Measurements from ENCODE around the gene SPEM3. TPM values are rescaled to one million over a fixed set of nuclear protein-coding genes. Genes with fewer than 3 reads are reported as not detected.

Gene SPEM3
- total and polyA plus RNA-seq, 2 of the 13 experiments (the other 11 are each of a cell fraction or from before 2014, with no cell fraction given), result not detected

DNA sequence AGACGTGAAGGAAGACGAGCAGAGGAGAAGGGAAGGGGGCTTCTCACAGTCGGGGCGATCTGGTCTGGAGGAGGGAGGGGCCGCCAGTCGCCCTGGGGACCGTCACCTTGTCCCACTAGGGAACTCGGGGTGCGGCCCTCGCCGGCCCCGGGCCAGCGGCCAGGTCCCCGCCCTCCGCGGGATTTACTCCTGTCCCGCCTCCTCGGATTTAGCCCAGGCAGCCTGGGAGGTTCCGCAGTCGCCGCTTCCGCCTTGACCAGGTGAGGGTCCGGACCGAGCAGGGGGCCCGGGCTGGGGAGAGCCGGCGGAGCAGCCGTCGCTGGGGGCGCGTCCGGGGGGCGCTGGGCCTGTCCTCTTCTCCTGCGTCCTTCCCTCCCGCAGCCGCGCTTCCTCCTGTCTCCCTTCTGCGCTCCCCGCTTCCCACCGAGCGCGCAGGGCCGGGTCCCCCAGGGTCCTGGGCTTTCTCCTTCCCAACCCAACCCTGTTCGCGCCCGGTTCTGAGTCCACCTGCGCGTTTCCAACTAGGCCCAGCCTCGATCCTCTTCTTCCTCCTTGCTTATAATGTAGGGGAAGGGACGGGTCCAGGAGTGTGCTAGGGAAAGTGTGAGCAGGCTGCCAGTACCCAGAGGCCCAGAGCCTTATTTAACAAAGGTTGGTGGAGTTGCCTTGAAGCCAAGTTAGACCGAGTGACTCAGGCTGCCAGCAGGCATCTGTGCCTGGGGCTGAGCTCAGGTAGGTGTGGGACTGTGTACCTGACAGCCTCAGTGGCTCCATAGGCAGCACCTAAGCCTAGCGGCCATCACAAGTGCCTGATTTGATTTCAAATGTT, 47.6 kb upstream of the SPEM3 start, which contains the start of gene TNK1 (continued):
- no peak for TF ChIP-seq CCDC6 (CRISPR knock-in tag; IDR thresholded peaks at IDR 0.05)
- TF ChIP-seq HES4 (CRISPR knock-in tag; IDR thresholded peaks at IDR 0.05; ENCODE audit: borderline replicate concordance), result 0 out of 2 replicates have a peak, but pooled peaks have one; percentile 41
- TF ChIP-seq POLR2AphosphoS5 (IDR thresholded peaks at IDR 0.05; ENCODE audit: low read depth, low read length), result peak; percentile 72
- peak; percentile 56; the same call in 1 of the 2 replicates for TF ChIP-seq KDM2A (CRISPR knock-in tag; IDR thresholded peaks at IDR 0.05; ENCODE audit: borderline replicate concordance, low read depth)
- TF ChIP-seq NFYB (CRISPR knock-in tag; IDR thresholded peaks at IDR 0.05), result no peak
- TF ChIP-seq ZNF724P (CRISPR knock-in tag; IDR thresholded peaks at IDR 0.05; ENCODE audit: borderline replicate concordance), result peak; percentile 62; the same call in 1 of the 2 replicates
- 0 out of 2 replicates have a peak, but pooled peaks have one; percentile 27 for TF ChIP-seq NR2C2 (CRISPR knock-in tag; IDR thresholded peaks at IDR 0.05; ENCODE audit: borderline replicate concordance)
- peak; percentile 63; the same call in 1 of the 2 replicates for TF ChIP-seq HOXA5 (CRISPR knock-in tag; IDR thresholded peaks at IDR 0.05)
- no peak for TF ChIP-seq NFIC (IDR thresholded peaks at IDR 0.05; ENCODE audit: low read length)
- TF ChIP-seq FOXK2 (IDR thresholded peaks at IDR 0.05), result no peak
- peak; percentile 39; the same call in 1 of the 2 replicates for TF ChIP-seq ZNF547 (CRISPR knock-in tag; IDR thresholded peaks at IDR 0.05)
- TF ChIP-seq ZMYM4 (CRISPR knock-in tag; IDR thresholded peaks at IDR 0.05), result peak; percentile 73; the same call in 1 of the 2 replicates
- peak; percentile 63; the same call in 1 of the 2 replicates for TF ChIP-seq SP5 (CRISPR knock-in tag; IDR thresholded peaks at IDR 0.05; ENCODE audit: borderline replicate concordance, low read depth)
- peak; percentile 21; the same call in 1 of the 2 replicates for TF ChIP-seq RXRB (CRISPR knock-in tag; IDR thresholded peaks at IDR 0.05; ENCODE audit: borderline replicate concordance)
- TF ChIP-seq RBFOX2 (IDR thresholded peaks at IDR 0.05; ENCODE audit: low read depth, low read length), result peak; percentile 74
- TF ChIP-seq, protein P1, sequence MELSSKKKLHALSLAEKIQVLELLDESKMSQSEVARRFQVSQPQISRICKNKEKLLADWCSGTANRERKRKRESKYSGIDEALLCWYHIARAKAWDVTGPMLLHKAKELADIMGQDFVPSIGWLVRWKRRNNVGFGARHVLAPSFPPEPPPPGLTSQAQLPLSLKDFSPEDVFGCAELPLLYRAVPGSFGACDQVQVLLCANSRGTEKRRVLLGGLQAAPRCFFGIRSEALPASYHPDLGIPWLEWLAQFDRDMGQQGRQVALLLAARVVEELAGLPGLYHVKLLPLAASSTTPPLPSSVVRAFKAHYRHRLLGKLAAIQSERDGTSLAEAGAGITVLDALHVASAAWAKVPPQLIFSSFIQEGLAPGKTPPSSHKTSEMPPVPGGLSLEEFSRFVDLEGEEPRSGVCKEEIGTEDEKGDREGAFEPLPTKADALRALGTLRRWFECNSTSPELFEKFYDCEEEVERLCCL (CRISPR knock-in tag; IDR thresholded peaks at IDR 0.05; ENCODE audit: borderline replicate concordance), result 0 out of 2 replicates have a peak, but pooled peaks have one; percentile 0
- TF ChIP-seq, protein P2, sequence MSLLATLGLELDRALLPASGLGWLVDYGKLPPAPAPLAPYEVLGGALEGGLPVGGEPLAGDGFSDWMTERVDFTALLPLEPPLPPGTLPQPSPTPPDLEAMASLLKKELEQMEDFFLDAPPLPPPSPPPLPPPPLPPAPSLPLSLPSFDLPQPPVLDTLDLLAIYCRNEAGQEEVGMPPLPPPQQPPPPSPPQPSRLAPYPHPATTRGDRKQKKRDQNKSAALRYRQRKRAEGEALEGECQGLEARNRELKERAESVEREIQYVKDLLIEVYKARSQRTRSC (CRISPR knock-in tag; IDR thresholded peaks at IDR 0.05; ENCODE audit: low read depth), result no peak
- TF ChIP-seq IRF2 (CRISPR knock-in tag; IDR thresholded peaks at IDR 0.05), result 0 out of 2 replicates have a peak, but pooled peaks have one; percentile 9
- TF ChIP-seq YEATS4 (CRISPR knock-in tag; IDR thresholded peaks at IDR 0.05; ENCODE audit: borderline replicate concordance), result 0 out of 2 replicates have a peak, but pooled peaks have one; percentile 27
- TF ChIP-seq, protein P3, sequence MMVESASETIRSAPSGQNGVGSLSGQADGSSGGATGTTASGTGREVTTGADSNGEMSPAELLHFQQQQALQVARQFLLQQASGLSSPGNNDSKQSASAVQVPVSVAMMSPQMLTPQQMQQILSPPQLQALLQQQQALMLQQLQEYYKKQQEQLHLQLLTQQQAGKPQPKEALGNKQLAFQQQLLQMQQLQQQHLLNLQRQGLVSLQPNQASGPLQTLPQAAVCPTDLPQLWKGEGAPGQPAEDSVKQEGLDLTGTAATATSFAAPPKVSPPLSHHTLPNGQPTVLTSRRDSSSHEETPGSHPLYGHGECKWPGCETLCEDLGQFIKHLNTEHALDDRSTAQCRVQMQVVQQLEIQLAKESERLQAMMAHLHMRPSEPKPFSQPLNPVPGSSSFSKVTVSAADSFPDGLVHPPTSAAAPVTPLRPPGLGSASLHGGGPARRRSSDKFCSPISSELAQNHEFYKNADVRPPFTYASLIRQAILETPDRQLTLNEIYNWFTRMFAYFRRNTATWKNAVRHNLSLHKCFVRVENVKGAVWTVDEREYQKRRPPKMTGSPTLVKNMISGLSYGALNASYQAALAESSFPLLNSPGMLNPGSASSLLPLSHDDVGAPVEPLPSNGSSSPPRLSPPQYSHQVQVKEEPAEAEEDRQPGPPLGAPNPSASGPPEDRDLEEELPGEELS (CRISPR knock-in tag; IDR thresholded peaks at IDR 0.05), result peak; percentile 24; the same call in 1 of the 2 replicates
- TF ChIP-seq GTF3A (CRISPR knock-in tag; conservative IDR thresholded peaks at IDR 0.05), result 0 out of 2 replicates have a peak, but pooled peaks have one; percentile 25
- TF ChIP-seq ZFX (CRISPR knock-in tag; IDR thresholded peaks at IDR 0.05; ENCODE audit: low read depth), result peak; percentile 79
- TF ChIP-seq ZNF530 (CRISPR knock-in tag; IDR thresholded peaks at IDR 0.05; ENCODE audit: low read depth), result 0 out of 2 replicates have a peak, but pooled peaks have one; percentile 39
- TF ChIP-seq ELF1 (CRISPR knock-in tag; IDR thresholded peaks at IDR 0.05), result peak; percentile 75
- peak; percentile 37; the same call in 1 of the 2 replicates for TF ChIP-seq ZNF317 (CRISPR knock-in tag; IDR thresholded peaks at IDR 0.05)

Measured in HepG2 (cell line).